ENCODE results near the gene RFX2.
"Not testable (repeated sequence)": the region's sequence is repeated elsewhere in the genome, so short reads cannot be mapped to it uniquely, and the experiment has no call there.

RFX2 gene

GRCh38 chr19:6108721-6109633, 1.3 kb downstream of the RFX2 start:
- POLR2A ChIA-PET: interaction anchor here (0.6 to 1.7 kb wide), 3 partner anchors 16 to 21 kb away, joined by 3 to 7 read pairs (median 3); no protein-coding TSS in a partner anchor
- DNase-seq (ENCODE audit: extremely low spot score): no peak
- TF ChIP-seq L3MBTL2 (conservative IDR thresholded peaks at IDR 0.05) (no peak), ZNF384 (IDR thresholded peaks at IDR 0.05) (no peak), HDGF (IDR thresholded peaks at IDR 0.05; ENCODE audit: borderline replicate concordance) (no peak), TARDBP (IDR thresholded peaks at IDR 0.05) (peak; percentile 81; the same call in 1 of the 2 replicates)
- CTCF ChIA-PET: interaction anchor here (0.6 to 0.8 kb wide), 2 partner anchors 16 to 27 kb away, joined by 3 read pairs; no protein-coding TSS in a partner anchor

- CTCF ChIA-PET: interaction anchor here (0.7 kb wide), 1 partner anchor 299 kb away, joined by 6 read pairs; no protein-coding TSS in a partner anchor
- POLR2A ChIA-PET: interaction anchor here (2.8 kb wide), 1 partner anchor 14 kb away, joined by 8 read pairs; no protein-coding TSS in a partner anchor
- DNase-seq (ENCODE audit: extremely low spot score): not testable (repeated sequence)
Observed at GRCh38 chr19:6106643-6107294, 3.5 kb downstream of the RFX2 start.

GRCh38 chr19:6105444-6105843, 4.9 kb downstream of the RFX2 start:
- ChIA-PET CTCF (no interaction called here), POLR2A (interaction anchor here (1.0 to 2.8 kb wide), 2 partner anchors 13 to 17 kb away, joined by 3 to 8 read pairs; no protein-coding TSS in a partner anchor)
- DNase-seq (ENCODE audit: extremely low spot score): no peak
- TF ChIP-seq BHLHE40 (IDR thresholded peaks at IDR 0.05; ENCODE audit: borderline replicate concordance): no peak
- TF ChIP-seq SP1 (IDR thresholded peaks at IDR 0.05): no peak
- no peak for TF ChIP-seq HDGF (IDR thresholded peaks at IDR 0.05; ENCODE audit: borderline replicate concordance)
- no peak for TF ChIP-seq TARDBP (IDR thresholded peaks at IDR 0.05)
- TF ChIP-seq FOXM1 (IDR thresholded peaks at IDR 0.05; ENCODE audit: borderline replicate concordance): no peak
- no peak for TF ChIP-seq PKNOX1 (IDR thresholded peaks at IDR 0.05)
- TF ChIP-seq FOXK2 (IDR thresholded peaks at IDR 0.05): no peak
- no peak for TF ChIP-seq NFRKB (IDR thresholded peaks at IDR 0.05)
- no peak for TF ChIP-seq ELF4 (IDR thresholded peaks at IDR 0.05)
- no peak for TF ChIP-seq ARNT (IDR thresholded peaks at IDR 0.05)
- no peak for TF ChIP-seq L3MBTL2 (conservative IDR thresholded peaks at IDR 0.05)
- TF ChIP-seq ZNF384 (IDR thresholded peaks at IDR 0.05): no peak
- no peak for TF ChIP-seq FOXA1 (IDR thresholded peaks at IDR 0.05)
- no peak for TF ChIP-seq CTBP1 (IDR thresholded peaks at IDR 0.05; ENCODE audit: borderline replicate concordance)

GRCh38 chr19:6103894-6104293, 6.4 kb downstream of the RFX2 start:
- ChIA-PET CTCF (no interaction called here), POLR2A (no interaction called here)

GRCh38 chr19:6103217-6103644, 7.1 kb downstream of the RFX2 start:
- CTCF ChIA-PET: no interaction called here
- no peak for DNase-seq (ENCODE audit: extremely low spot score)
- TF ChIP-seq CTBP1 (IDR thresholded peaks at IDR 0.05; ENCODE audit: borderline replicate concordance) (no peak), NFRKB (IDR thresholded peaks at IDR 0.05) (no peak), ZNF384 (IDR thresholded peaks at IDR 0.05) (no peak), SUZ12 (IDR thresholded peaks at IDR 0.05) (no peak), LEF1 (IDR thresholded peaks at IDR 0.05; ENCODE audit: borderline replicate concordance) (no peak), TARDBP (IDR thresholded peaks at IDR 0.05) (no peak), FOXA1 (IDR thresholded peaks at IDR 0.05) (no peak), PKNOX1 (IDR thresholded peaks at IDR 0.05) (no peak), FOXK2 (IDR thresholded peaks at IDR 0.05) (no peak), HDGF (IDR thresholded peaks at IDR 0.05; ENCODE audit: borderline replicate concordance) (no peak), ELF4 (IDR thresholded peaks at IDR 0.05) (no peak), L3MBTL2 (conservative IDR thresholded peaks at IDR 0.05) (no peak), BHLHE40 (IDR thresholded peaks at IDR 0.05; ENCODE audit: borderline replicate concordance) (no peak)
- POLR2A ChIA-PET: no interaction called here

More at GRCh38 chr19:6103894-6104293, 6.4 kb downstream of the RFX2 start:
- TF ChIP-seq FOXK2 (IDR thresholded peaks at IDR 0.05) (no peak), FOXM1 (IDR thresholded peaks at IDR 0.05; ENCODE audit: borderline replicate concordance) (no peak), ELF4 (IDR thresholded peaks at IDR 0.05) (no peak), ARNT (IDR thresholded peaks at IDR 0.05) (no peak), ZNF384 (IDR thresholded peaks at IDR 0.05) (no peak), L3MBTL2 (conservative IDR thresholded peaks at IDR 0.05) (no peak), CTBP1 (IDR thresholded peaks at IDR 0.05; ENCODE audit: borderline replicate concordance) (no peak), SP1 (IDR thresholded peaks at IDR 0.05) (no peak), NFRKB (IDR thresholded peaks at IDR 0.05) (no peak), PKNOX1 (IDR thresholded peaks at IDR 0.05) (no peak), TARDBP (IDR thresholded peaks at IDR 0.05) (no peak), HDGF (IDR thresholded peaks at IDR 0.05; ENCODE audit: borderline replicate concordance) (no peak), LEF1 (IDR thresholded peaks at IDR 0.05; ENCODE audit: borderline replicate concordance) (no peak), BHLHE40 (IDR thresholded peaks at IDR 0.05; ENCODE audit: borderline replicate concordance) (no peak)
- no peak for DNase-seq (ENCODE audit: extremely low spot score)

GRCh38 chr19:6101991-6102390, 8.3 kb downstream of the RFX2 start:
- ChIA-PET POLR2A (no interaction called here), CTCF (no interaction called here)
- no peak for DNase-seq (ENCODE audit: extremely low spot score)
- TF ChIP-seq NFRKB (IDR thresholded peaks at IDR 0.05) (no peak), HDGF (IDR thresholded peaks at IDR 0.05; ENCODE audit: borderline replicate concordance) (no peak), CTBP1 (IDR thresholded peaks at IDR 0.05; ENCODE audit: borderline replicate concordance) (no peak), FOXK2 (IDR thresholded peaks at IDR 0.05) (no peak), BHLHE40 (IDR thresholded peaks at IDR 0.05; ENCODE audit: borderline replicate concordance) (no peak), FOXA1 (IDR thresholded peaks at IDR 0.05) (no peak), SUZ12 (IDR thresholded peaks at IDR 0.05) (no peak), ARNT (IDR thresholded peaks at IDR 0.05) (no peak), FOXM1 (IDR thresholded peaks at IDR 0.05; ENCODE audit: borderline replicate concordance) (no peak), SP1 (IDR thresholded peaks at IDR 0.05) (no peak), PKNOX1 (IDR thresholded peaks at IDR 0.05) (no peak), LEF1 (IDR thresholded peaks at IDR 0.05; ENCODE audit: borderline replicate concordance) (no peak), ZNF384 (IDR thresholded peaks at IDR 0.05) (no peak), L3MBTL2 (conservative IDR thresholded peaks at IDR 0.05) (no peak), ELF4 (IDR thresholded peaks at IDR 0.05) (no peak), TARDBP (IDR thresholded peaks at IDR 0.05) (no peak)
